ENCODE results near the gene LEO1.
"Not testable (repeated sequence)": the region's sequence is repeated elsewhere in the genome, so short reads cannot be mapped to it uniquely, and the experiment has no call there.

The LEO1 gene

DNA sequence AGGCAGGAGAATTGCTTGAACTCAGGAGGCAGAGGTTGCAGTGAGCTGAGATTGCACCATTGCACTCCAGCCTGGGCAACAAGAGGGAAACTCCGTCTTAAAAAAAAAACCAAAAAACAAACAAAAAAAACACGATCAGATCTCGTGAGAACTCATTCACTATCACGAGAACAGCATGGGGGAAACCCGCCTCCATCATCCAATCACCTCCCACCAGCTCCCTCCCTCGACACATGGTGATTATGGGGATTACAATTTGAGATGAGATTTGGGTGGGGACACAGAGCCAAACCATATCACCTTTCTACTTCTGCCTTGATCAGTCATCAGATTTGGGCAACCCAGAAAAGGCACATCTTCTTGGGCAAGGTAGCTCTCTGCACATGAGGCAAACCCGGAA is 31.5 kb upstream of the LEO1 start:
- not testable (repeated sequence) for DNase-seq

DNA sequence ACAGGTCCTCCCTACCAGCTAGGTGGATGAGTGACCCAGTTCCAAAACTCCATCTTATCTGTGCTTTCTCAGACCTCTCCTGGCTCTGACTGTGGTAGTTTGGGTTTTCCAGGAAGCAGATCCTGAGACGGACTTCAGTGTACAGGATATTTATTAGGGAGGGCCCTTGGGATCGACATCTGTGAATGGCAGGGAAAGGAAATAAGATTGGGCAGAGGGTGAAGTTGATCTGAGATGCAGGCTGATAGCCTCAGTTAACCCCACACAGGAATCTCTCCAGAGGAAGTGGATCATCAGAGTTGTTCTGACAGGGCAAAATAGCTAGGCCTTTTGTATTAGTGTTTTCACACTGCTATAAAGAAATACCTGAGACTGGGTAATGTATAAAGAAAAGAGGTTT is 30.8 kb upstream of the LEO1 start:
- no peak for DNase-seq

DNA sequence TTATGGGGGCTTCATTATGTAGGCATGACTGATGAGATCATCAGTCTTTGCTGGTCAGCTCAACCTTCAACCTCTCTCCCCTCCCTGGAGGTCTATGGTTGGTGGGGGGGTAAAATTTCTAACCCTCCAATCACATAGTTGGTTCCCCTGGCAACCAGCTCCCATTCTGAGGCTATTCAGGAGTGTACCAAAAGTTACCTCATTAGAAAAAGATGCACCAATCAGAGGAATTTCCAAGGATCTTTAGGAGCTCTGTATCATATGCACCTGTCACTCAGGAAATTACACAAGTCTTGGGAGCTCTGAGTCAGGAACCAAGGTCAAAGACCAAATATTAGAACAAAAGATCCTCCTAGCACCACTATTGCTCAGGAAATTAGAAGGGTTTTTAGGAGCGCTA is 21.4 kb upstream of the LEO1 start:
- no peak for DNase-seq

DNA sequence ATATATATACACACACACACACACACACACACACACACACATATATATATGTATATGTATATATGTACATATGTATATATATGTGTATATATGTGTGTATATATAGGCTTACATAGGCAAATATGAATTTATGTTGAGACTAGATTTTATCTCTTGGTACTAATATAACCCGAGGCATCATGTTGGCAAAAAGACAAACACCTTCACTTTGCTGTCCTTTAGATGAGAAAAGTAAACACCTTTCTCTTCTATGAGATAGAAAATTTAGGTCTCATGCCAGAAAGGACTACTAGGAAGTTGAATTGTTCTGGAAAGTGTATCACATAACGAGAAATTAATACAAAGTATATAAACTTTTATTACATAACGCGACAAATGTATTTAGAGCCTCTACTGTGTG is 19.6 kb upstream of the LEO1 start:
- peak; percentile 16 for DNase-seq

DNA sequence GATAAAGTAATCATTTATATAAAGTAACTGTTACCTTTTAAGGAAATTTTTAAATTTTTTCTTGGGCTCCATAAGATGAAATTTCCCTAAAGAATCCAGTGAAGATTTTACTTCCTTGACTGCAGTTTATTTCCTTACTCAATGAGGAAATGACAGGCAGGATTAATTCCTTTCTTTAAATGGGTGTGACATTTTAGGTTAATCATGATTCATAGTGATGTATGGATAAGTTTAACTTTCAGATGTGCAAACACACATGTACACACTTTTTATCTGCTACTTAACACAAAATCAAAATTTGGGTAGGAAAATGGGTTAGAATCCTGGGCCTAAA is 11.2 kb upstream of the LEO1 start:
- DNase-seq: no peak

DNA sequence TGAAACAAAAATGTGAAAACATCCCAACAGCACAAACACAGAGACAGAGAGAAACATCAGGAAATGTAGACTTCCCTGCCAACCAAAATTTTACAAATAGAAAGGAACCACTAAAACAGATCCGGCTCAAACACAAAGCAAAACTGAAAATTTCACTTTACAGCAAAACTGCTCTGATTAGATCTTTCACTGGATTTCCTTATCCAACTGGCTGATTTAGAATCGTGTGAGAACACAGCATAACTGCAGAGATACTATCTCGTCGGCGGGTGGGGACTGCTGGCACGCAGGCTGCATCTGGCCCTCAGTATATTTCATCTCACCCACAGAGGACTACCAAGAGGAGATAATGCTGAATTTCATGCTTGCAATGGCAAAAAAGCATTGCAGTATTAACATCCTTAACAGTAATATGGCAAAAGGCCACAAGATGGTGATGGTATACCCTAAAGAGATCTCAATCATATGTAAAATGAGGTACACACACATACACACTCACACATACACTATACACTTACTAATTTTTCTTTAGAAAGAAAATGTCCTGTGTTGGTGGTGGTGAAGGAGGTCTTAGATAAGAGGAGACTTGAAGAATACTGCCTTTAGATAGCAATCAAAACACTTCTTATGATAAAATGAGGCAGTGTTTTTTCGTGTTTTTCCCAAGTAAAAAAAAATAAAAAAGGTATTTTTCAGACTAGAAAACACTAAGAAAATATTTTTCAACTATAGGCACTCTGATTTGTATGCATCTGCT is 10.6 kb upstream of the LEO1 start:
- peak; percentile 49 for DNase-seq

DNA sequence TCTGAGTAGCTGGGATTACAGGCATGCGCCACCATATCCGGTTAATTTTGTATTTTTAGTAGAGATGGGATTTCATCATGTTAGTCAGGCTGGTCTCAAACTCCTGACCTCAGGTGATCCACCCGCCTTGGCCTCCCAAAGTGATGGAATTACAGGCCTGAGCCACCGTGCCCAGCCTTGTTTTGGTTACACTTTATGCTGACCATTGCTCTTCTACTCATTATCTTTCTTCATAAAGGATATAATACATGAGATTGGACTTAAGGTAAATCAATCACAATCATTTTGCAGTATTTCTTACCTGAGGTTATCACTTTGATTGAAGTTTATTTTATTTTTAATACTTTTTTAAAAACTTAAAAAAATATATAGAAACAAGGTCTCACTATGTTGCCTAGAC is 2.2 kb upstream of the LEO1 start:
- no peak for DNase-seq

DNA sequence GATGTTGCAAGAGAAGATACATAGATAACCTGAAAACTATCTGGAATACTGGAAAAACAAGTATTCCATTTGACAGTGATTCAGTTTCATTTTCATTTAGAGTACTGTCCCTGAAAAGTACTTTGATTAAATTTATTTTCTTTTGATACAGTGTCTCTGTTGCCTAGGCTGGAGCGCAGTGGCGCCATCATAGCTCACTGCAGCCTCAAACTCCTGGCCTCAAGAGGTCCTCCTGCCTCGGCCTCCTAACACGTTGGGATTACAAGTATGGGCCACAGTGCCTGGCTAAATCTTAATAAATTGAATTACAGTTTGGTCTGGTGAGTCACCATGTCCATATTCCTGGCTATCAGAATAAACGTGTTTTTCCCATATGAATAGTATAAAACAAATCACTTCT is 1.6 kb upstream of the LEO1 start:
- no peak for DNase-seq

DNA sequence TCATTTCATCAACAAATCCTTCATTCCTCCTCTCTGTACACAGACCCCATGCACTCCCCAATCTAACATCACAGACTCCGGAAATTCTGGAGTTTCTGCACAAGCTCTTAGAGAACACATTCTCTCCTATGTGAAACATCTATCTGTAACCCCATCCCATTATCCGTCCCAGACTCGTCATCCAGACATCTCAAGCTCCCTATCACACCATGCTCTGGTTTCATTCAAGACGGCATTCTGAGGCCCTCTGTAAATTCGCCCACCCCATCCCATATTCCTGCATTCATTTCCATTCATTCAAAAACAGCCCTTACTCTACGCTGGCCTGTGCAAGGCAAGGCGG is 575 bp downstream of the LEO1 start:
- no peak for DNase-seq

DNA sequence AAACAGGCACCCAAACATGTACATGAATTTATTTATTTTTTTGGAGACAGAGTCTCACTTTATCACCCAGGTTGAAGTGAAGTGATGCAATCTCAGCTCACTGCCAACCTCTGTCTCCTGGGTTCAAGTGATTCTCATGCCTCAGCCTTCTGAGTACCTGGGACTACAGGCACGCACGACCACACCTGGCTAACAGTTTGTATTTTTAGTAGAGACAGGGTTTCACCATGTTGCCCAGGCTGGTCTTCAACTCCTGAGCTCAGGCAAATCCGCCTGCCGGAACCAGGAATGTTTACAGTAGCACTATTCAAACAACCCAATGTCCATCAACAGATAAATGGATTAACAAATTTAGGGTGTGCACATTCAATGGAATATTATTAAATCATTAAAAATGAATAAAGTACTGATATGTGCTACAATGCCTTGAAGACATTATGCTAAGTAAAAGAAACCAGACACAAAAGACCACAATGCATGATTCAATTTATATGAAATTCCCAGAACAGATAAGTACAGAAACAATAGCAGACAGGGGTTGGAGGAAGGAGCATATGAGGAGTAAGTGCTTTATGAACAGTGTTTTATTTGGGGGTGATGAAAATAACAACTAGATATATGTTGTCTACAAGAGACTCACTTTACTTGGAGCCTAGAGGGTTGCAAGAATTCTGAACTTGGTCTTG is 1.3 kb downstream of the LEO1 start:
- DNase-seq: no peak

DNA sequence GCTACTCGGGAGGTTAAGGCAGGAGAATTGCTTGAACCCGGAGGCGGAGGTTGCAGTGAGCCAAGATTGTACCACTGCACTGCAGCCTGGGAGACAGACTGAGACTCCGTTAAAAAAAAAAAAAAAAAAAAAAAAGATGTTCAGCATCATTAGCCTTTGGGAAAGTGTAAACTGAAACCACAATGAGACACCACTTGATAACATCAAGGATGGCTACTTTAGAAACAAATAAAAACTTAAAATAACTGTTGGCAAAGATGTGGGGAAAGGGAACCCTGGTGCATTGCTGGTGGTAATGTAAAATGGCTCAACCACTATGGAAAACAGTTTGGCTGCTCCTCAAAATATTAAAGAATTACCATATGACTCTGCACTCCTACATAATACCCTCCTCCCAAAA is 1.9 kb downstream of the LEO1 start:
- no peak for DNase-seq

DNA sequence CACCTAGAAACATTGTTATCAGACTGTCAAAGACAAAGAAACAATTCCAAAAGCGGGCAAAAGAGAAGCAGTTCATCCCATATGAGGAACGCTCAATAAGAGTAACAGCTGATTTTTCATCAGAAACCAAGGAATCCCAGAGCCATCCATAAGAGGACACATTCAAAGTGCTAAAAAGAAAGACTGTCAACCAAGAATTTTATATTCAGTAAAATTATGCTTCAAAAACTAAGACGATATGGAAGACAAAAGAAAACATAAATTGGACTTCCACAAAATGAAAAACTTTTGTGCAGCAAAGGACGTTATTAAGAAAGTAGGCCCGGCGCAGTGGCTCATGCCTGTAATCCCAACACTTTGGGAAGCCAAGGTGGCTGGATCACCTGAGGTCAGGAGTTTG is 4.0 kb downstream of the LEO1 start:
- DNase-seq: no peak

DNA sequence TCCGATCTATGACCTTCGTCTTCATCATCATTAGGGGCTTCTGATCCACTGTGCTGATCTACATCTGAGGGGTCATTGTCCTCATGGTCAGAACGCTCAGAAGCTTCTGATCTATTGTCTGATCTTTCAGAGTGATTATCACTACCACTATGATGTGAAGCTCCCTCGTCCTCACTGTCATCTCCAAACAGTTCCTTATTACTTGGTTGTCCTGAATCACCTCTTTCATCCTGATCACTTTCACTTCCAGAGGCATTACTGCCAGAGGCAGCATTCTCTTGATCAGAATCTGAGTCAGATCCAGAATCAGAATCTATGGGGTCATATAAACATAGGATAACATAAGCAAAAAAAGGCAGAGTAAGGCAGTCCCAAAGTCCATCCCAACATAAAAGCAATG is 5.4 kb downstream of the LEO1 start:
- no peak for DNase-seq

DNA sequence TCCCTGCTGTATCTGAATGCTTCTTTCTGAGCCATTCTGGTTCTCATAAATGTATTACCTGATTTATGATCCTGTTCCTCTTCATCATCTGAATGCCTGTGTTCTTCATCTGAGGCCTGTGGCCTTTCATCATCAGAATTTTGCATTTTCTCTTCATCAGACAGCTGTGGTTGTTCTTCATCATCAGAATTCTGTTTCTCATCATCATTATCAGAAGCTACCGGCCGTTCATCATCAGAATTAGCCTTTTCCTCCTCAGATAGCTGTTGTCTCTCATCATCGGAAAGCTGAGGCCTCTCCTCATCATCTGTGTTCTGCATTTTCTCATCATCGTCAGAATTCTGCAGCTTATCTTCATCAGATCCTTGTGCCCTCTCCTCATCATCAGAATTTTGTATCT is 5.9 kb downstream of the LEO1 start:
- DNase-seq: no peak

DNA sequence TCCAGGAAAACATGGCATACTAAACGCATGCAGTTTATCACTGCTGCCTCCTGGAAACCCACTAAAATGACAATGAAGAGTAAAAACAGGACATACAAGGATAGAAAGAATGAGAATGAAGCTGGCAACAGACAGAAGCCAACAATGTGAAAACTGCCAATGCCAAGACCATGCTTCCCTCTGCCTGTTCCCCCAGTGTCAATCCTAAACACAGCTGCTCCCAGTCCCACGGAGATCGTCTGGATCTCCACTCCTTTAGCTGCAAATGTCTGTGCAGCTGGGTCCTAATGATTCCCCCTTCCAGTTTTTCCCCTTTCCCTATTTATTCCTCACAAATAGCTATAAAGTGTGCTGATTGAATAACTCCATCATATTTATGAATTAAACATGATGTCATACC is 16.1 kb downstream of the LEO1 start:
- no peak for DNase-seq

DNA sequence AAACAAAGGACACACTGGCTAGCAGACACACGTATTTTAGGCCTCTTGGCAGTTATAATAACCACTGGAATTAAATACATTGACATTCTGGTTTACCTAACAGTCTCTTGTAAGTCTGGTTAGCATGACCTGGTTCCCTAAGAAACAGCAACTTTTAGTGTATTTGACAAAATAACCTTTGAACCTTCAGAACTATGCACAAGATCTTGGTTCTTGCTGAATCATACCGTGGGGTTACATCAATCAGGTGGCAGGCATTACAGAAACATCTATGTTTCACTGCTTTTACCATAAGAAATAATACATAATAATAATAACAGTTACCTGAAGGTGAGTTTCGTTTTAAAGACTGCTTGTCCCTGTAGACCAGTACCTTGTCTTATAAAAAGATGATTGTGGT is 18.8 kb downstream of the LEO1 start:
- DNase-seq: no peak

DNA sequence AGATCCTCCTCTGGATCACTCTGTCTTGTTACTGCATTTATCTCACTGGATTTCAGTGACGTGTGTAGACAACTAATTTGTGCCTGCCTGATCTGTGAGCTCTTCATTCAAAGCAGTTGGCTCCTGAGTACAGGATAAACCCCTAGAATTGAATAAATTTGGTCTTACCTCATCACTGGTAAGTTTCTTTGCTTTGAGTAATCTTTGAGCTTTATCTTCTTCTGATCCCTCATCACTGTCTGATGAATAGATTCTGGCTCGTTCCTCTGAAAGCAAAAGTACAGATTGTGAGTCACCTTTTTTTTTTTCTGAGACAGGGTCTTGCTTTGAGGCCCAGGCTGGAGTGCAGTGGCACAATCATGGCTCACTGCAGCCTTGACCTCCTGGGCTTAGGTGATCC is 24.5 kb downstream of the LEO1 start:
- no peak for DNase-seq

DNA sequence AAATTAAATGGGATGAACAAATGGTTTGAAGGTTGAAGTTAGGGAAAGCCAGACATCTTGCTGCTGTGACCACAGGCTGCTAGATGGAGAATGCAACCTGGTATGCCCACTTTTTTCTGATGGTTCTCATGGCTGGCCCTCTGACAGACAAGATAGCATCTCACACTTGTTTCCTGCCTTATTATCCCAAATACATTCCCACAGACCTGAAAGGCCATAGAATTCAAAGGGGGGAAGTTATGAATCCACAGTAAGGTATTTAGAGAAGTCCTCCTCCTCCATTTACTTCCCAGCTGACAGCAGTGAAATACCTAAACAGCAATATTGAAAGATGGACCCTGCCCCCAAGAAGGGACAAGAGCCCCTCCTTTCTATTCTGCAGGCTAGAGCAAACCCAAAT is 32.4 kb downstream of the LEO1 start:
- DNase-seq: no peak

DNA sequence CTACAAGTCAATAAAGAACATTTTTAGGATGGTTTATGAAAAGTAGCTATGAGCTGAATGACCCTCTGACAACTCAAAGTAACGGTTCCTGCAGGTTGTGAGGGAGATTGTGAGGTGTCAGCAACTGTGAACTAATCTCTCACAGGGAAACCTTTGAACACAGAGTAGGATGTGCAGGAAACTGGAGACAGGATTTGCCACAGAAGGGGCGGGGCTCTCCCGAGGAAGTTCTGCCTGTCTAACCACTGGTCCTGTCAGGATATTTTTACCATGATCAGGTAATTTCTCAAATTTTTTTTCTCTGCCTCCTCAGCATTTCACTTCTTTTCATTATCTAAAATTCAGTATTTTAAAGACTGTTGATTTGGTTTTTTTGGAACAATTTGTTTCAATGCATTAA is 33.3 kb downstream of the LEO1 start:
- no peak for DNase-seq

DNA sequence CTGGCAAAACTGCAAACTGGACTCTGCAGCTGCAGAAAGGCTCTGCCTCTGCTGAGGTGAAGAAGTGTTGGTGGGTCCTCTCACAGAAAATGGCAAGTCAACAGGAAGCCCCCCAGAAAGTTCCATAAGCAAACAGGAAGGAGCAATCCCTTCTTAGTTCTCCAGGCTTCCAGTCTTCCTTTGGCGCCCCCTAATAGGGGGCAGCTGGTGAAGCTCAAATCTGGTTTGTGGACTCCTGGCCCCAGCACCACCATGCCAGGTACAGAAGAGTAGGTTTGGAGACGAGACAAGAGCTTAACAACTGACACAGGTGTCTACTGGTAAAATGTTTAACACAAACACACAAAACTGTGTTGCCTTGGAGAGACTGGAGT is 35.5 kb downstream of the LEO1 start:
- no peak for DNase-seq

DNA sequence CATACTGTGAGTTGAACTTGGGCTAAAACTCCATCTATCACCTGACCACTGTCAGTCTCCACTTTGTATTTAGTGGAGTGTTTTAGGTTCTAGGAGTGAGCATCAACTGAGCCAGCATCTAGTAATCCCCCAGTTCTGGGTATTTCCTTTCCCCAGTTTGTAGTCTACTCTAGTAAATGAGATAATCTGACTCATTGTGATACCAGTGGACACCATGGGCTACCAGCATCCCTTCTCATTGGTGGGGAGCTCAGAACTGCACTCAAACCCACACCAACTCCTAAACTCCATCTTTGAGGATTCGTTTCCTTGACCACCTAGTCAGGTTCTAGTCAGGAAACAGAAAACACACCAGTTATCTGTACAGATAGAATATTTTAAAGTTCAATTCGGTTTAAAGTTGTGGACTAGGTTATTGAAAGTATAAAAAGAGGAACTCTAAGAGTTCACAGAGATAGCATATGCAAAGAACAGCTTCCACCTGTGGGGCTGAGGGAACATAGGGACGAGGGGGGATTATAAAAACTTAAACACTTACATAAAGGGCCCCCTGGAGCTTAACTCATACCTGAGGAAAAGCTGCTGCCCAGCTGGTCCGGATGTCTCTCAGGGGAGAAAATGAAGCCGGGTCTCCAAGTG is 36.0 kb downstream of the LEO1 start:
- no peak for DNase-seq

DNA sequence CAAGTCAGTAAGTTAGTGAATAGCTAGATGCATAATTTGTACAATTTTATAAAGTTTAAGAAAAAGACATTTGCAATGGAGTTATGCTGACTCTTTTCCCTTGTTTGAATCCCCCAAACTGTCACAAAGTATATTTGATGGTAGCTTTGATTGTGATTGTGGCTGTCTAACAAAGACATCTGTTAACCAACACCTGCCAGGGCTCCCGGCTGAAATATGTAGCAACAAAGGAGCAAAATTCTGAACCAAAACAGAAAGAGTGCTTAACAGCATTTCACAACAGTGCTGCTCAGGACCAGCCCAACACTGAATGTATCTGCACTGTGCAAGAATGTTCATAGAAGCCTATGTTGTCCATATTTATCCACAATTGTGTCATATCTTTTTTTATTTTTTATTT is 39.4 kb downstream of the LEO1 start:
- no peak for DNase-seq

DNA sequence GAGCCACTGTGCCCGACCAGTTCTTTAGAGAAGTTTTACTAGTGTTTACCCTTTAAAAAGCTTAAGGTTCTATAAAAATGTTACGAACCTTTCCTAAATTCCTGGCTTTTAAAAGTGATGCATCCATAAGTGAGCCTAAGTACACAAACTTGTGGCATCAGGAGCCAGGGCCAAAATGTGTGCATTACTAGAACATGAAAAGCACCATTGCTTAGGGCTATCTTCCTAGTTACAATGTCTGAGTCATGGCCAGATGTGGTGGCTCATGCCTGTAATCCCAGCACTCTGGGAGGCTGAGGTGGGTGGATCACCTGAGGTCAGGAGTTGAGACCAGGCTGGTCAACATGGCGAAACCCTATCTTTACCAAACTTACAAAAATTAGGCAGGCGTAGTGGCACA is 39.9 kb downstream of the LEO1 start:
- no peak for DNase-seq

DNA sequence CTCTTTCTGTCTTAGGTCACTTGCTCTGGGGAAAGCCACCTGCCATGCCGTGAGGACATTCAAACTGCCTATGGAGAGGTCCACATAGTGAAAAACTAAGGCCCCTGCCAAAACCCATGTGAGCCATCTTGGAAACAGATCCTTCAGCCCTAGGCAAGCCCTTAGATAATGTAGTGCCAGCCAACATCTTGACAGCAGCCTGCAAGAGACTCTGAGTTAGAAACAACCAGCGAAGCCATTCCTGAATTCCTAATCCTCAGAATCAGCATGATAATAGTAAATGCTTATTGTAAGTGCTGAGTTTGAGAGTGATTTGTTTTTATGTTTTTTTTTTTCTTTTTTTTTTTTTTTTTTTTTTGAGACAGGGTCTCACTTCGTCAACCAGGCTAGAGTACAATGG is 40.6 kb downstream of the LEO1 start:
- no peak for DNase-seq

DNA sequence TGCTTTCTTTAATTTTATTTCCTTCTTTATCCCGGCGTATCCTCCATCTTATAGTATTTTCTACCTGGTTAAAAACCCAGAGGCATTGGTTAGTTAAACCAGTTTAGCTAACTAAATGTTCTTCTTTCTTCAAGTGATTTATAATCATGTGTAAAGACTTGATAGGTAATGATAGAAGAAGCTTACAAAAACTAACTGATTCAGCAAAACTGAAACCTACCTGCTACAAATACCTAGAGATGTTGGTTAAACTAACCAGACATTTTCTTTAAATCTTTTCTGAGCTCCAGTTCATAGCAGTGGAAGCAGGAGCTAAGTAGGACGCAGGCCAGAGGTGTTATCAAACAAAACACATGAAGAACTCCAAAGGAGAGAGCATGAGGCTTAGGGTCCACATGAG is 44.8 kb downstream of the LEO1 start:
- DNase-seq: no peak

Data from NCI-H2029 (cell line).